Loucy (cell line): ENCODE data around the gene SEC14L3.

Experiments used
- H2AFZ ChIP-seq: fragments of 200-600 bp; sonication (generic); 2 replicates; pipeline ENCODE4 v1.6.0; 2016; ENCODE audit warnings: antibody characterized with exemption, mild to moderate bottlenecking, low read length, moderate library complexity
- H3F3A ChIP-seq: fragments of 200-600 bp; 2 replicates; pipeline ENCODE4 v1.6.0; 2016; ENCODE audit warnings: antibody characterized with exemption, low read depth, mild to moderate bottlenecking
- H3K27me3 ChIP-seq: fragments of 200-600 bp; sonication (generic); 2 replicates; pipeline ENCODE4 v1.6.1; 2014; ENCODE audit warnings: low read length, mild to moderate bottlenecking; ENCODE audit not compliant: insufficient read depth, poor library complexity, severe bottlenecking
- H3K36me3 ChIP-seq: fragments of 200-600 bp; sonication (generic); 2 replicates; pipeline ENCODE4 v1.6.1; 2016; ENCODE audit warnings: low read length; ENCODE audit not compliant: insufficient read depth
- H3K4me1 ChIP-seq: fragments of 200-600 bp; sonication (generic); 2 replicates; pipeline ENCODE4 v1.5.1; 2014; ENCODE audit warnings: low read length, mild to moderate bottlenecking; ENCODE audit not compliant: insufficient read depth, poor library complexity, severe bottlenecking
- H3K4me2 ChIP-seq: fragments of 200-600 bp; sonication (generic); 2 replicates; pipeline ENCODE4 v1.6.0; 2014; ENCODE audit warnings: antibody characterized with exemption, low read length, low read depth, mild to moderate bottlenecking; ENCODE audit not compliant: poor library complexity, severe bottlenecking
- H3K4me3 ChIP-seq: fragments of 200-600 bp; sonication (generic); 2 replicates; pipeline ENCODE4 v1.5.1; 2014; ENCODE audit warnings: low read length, mild to moderate bottlenecking, mixed read lengths; ENCODE audit not compliant: poor library complexity, severe bottlenecking
- H3K79me2 ChIP-seq: fragments of 200-600 bp; sonication (generic); 2 replicates; pipeline ENCODE4 v1.6.1; 2014; ENCODE audit warnings: low read length; ENCODE audit not compliant: insufficient read depth
- H3K9ac ChIP-seq: fragments of 200-600 bp; sonication (generic); 2 replicates; pipeline ENCODE4 v1.6.0; 2014; ENCODE audit warnings: mild to moderate bottlenecking, low read depth, low read length, moderate library complexity; ENCODE audit not compliant: poor library complexity, severe bottlenecking
- H3K9me2 ChIP-seq: fragments of 200-600 bp; sonication (generic); replicated peaks from 2 replicates; pipeline ENCODE4 v1.6.1; 2016; ENCODE audit warnings: low read depth, low read length, mixed read lengths
- H3K9me3 ChIP-seq: fragments of 200-600 bp; sonication (generic); 2 replicates; pipeline ENCODE4 v1.6.1; 2014; ENCODE audit warnings: mild to moderate bottlenecking, antibody characterized with exemption, low read length, low read depth; ENCODE audit not compliant: insufficient read depth
- H4K20me1 ChIP-seq: fragments of 200-600 bp; sonication (generic); 2 replicates; pipeline ENCODE4 v1.6.0; 2014; ENCODE audit warnings: antibody characterized with exemption, low read length, mild to moderate bottlenecking; ENCODE audit not compliant: insufficient read depth, poor library complexity, severe bottlenecking
- EZH2phosphoT487 ChIP-seq: fragments of 200-600 bp; IDR thresholded peaks from 2 replicates; pipeline ENCODE4 v1.6.1; 2018; ENCODE audit warnings: antibody characterized with exemption, mild to moderate bottlenecking, moderate library complexity, borderline replicate concordance
- TF ChIP-seq, protein P1 (sequence below): fragments of 200-600 bp; sonication (generic); conservative IDR thresholded peaks from 2 replicates; pipeline ENCODE4 v1.5.1; 2014; ENCODE audit warnings: mild to moderate bottlenecking, antibody characterized with exemption, low read length

Gene SEC14L3

DNA sequence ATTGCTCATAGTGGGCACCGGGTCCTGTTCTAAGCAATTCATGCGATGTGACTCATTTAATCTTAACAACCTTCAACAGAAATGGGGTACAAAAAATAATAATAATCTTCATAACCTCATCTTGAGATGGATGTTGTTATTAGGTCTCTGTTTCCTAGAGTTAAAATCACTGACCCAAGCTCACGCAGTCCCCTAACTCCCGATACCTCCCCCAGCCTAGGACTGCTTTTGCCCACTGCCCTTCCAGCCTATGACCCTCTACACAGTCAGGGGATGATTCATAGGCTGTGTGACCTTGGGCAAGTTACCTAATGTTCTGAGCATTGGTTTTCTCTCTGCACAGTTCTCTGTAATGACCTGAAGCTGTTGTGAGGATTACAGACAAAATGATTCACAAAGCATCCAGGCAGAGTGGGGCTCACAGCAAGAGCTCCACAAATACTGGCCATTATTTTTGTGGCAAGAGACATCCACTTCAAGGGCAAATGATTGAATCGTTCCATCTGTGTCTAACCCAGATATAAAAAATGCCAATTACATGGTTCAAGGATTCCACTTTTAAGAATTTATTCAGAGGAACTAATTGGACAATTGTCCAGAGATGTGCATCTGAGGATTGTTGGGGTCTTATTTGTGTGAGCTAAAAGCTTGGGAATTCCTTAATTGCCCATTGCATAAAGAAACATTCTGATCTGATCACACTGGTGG lies 26.2 kb downstream of the SEC14L3 start:
- Histone ChIP-seq H4K20me1 (no peaks in the 10 kb centered on the region), H3K4me2 (no peak overlapping the region), H3F3A (no peaks in the 10 kb centered on the region), H3K4me3 (no peak overlapping the region), H3K4me1 (peaks cover 19% of the 10 kb centered on the region), H3K9ac (no peak overlapping the region), H2AFZ (peak overlapping the region; percentile 85; the same call in 1 of the 2 replicates), H3K9me3 (no peaks in the 10 kb centered on the region), H3K9me2 (no peaks in the 10 kb centered on the region), H3K36me3 (no peaks in the 10 kb centered on the region), H3K27me3 (peaks cover 32% of the 10 kb centered on the region), H3K79me2 (no peaks in the 10 kb centered on the region)
- TF ChIP-seq, protein P1, sequence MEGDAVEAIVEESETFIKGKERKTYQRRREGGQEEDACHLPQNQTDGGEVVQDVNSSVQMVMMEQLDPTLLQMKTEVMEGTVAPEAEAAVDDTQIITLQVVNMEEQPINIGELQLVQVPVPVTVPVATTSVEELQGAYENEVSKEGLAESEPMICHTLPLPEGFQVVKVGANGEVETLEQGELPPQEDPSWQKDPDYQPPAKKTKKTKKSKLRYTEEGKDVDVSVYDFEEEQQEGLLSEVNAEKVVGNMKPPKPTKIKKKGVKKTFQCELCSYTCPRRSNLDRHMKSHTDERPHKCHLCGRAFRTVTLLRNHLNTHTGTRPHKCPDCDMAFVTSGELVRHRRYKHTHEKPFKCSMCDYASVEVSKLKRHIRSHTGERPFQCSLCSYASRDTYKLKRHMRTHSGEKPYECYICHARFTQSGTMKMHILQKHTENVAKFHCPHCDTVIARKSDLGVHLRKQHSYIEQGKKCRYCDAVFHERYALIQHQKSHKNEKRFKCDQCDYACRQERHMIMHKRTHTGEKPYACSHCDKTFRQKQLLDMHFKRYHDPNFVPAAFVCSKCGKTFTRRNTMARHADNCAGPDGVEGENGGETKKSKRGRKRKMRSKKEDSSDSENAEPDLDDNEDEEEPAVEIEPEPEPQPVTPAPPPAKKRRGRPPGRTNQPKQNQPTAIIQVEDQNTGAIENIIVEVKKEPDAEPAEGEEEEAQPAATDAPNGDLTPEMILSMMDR = peak; percentile 33; the same call in 1 of the 2 replicates
- TF ChIP-seq EZH2phosphoT487 = no peak

DNA sequence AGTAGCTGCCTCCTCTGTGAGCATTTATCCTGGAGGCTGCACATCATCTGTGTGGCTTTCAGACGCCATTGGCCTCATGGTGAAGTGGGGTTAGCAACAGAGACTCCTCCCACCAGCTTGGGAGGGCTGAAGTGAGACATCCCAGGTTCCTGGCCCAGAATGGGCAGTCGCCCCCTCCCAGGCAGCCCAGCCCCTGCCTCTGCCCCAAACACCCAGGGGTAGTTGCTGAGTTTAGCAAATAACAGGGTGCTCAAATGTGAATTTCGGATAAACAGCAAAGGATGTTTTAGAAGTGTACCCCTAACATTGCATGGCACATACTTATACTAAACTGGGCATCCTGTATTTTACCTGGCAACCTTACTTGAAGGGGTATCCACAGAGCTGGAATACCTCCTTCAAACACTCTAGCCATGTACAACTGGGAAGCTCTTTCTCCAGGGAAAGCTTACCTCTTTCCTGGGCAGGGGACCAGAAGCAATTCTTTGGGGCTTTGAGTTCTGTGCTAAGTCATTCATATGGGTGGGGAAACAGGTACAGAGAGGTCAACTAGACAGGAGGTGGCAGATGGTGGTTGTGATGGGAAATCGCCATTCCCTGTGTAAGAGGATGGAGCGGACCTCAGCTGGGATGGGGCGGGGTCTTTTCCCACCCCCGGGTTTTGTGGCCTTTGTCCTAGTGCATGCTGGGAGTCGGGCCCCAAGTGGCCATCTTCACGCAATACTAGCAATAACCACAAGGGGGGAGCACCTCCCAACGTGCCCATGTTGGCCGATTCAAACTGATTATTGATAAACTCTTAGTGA lies 27.0 kb downstream of the SEC14L3 start:
- peak overlapping the region; percentile 85 for H2AFZ ChIP-seq
- no peak for TF ChIP-seq EZH2phosphoT487
- TF ChIP-seq, protein P1 = peak; percentile 92
- peak overlapping the region; percentile 11 for H3K9ac ChIP-seq

DNA sequence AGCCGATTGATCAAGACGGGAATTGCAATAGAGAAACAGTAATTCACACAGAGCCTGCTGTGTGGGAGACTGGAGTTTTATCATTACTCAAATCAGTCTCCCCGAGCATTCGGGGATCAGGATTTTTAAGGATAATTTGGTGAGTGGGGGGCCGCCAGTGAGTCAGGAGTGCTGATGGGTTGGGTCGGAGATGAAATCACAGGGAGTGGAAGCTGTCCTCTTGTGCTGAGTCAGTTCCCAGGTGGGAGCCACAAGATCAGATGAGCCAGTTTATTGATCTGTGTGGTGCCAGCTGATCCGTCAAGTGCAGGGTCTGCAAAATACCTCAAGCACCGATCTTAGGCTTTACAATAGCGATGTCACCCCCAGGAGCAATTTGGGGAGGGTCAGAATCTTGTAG lies 30.7 kb downstream of the SEC14L3 start:
- TF ChIP-seq, protein P1 = no peak
- TF ChIP-seq EZH2phosphoT487 = no peak
- peaks cover 69% of the 10 kb centered on the region for H3K27me3 ChIP-seq
- H3K4me1 ChIP-seq = peaks cover 19% of the 10 kb centered on the region
- no peak overlapping the region for H3K4me2 ChIP-seq
- H3K9me3 ChIP-seq = no peaks in the 10 kb centered on the region
- no peaks in the 10 kb centered on the region for H3K79me2 ChIP-seq
- H4K20me1 ChIP-seq = no peaks in the 10 kb centered on the region
- H3F3A ChIP-seq = peaks cover 5% of the 10 kb centered on the region
- H3K36me3 ChIP-seq = no peaks in the 10 kb centered on the region
- H3K9ac ChIP-seq = no peak overlapping the region
- no peaks in the 10 kb centered on the region for H3K9me2 ChIP-seq
- no peak overlapping the region for H2AFZ ChIP-seq
- no peak overlapping the region for H3K4me3 ChIP-seq

More for the DNA sequence above, 27.0 kb downstream of the SEC14L3 start:
- Histone ChIP-seq H3K9me3 (no peaks in the 10 kb centered on the region), H3K9me2 (no peaks in the 10 kb centered on the region), H3K36me3 (no peaks in the 10 kb centered on the region), H3K4me2 (peak overlapping the region; percentile 62), H4K20me1 (no peaks in the 10 kb centered on the region), H3K27me3 (peaks cover 32% of the 10 kb centered on the region), H3K79me2 (no peaks in the 10 kb centered on the region), H3F3A (no peaks in the 10 kb centered on the region), H3K4me1 (peaks cover 19% of the 10 kb centered on the region), H3K4me3 (peak overlapping the region; percentile 51)
